Effector memory CD4-positive, alpha-beta T cell (primary cell): ENCODE measurements around the gene C5AR1.
"Not testable (repeated sequence)": the region's sequence is repeated elsewhere in the genome, so short reads cannot be mapped to it uniquely, and the experiment has no call there.

Source experiments
- DNase-seq, 3 donors: peaks; one replicate each; pipeline ENCODE4 v3.0.0-alpha.2; 2020
- H3K27ac ChIP-seq: 2 replicates; pipeline ENCODE4 v1.7.0; 2013; ENCODE audit warnings: mild to moderate bottlenecking, low read length, moderate library complexity; ENCODE audit not compliant: insufficient read depth, poor library complexity, severe bottlenecking
- H3K27me3 ChIP-seq: replicated peaks from 2 replicates; pipeline ENCODE4 v1.7.0; 2013; ENCODE audit warnings: mild to moderate bottlenecking, low read length; ENCODE audit not compliant: insufficient read depth, control insufficient read depth, poor library complexity, severe bottlenecking
- H3K36me3 ChIP-seq: 2 replicates; pipeline ENCODE4 v1.7.0; 2013; ENCODE audit warnings: mild to moderate bottlenecking, low read length, moderate library complexity; ENCODE audit not compliant: control insufficient read depth, insufficient read depth
- H3K4me1 ChIP-seq: 2 replicates; pipeline ENCODE4 v1.7.0; 2013; ENCODE audit warnings: low read length, mild to moderate bottlenecking; ENCODE audit not compliant: control insufficient read depth, insufficient read depth, poor library complexity, severe bottlenecking
- H3K4me3 ChIP-seq: 2 replicates; pipeline ENCODE4 v1.7.0; 2013; ENCODE audit warnings: low read length, low read depth, mild to moderate bottlenecking; ENCODE audit not compliant: insufficient read depth, poor library complexity, severe bottlenecking
- H3K9me3 ChIP-seq: 2 replicates; pipeline ENCODE4 v1.7.0; 2013; ENCODE audit warnings: mild to moderate bottlenecking, low read length, moderate library complexity; ENCODE audit not compliant: control insufficient read depth

Gene C5AR1

GRCh38 chr19:47344425-47344824 is 34.8 kb downstream of the C5AR1 start:
- Histone ChIP-seq H3K4me1 (peaks cover 3% of the 10 kb centered on the region), H3K27ac (no peak overlapping the region), H3K9me3 (no peaks in the 10 kb centered on the region), H3K36me3 (no peaks in the 10 kb centered on the region), H3K4me3 (no peak overlapping the region), H3K27me3 (no peaks in the 10 kb centered on the region)
- DNase-seq, result no peak

GRCh38 chr19:47346024-47346423 is 36.4 kb downstream of the C5AR1 start:
- peaks cover 10% of the 10 kb centered on the region for H3K4me1 ChIP-seq
- not testable (repeated sequence) for H3K4me3 ChIP-seq, H3K36me3 ChIP-seq, H3K27ac ChIP-seq, DNase-seq, H3K9me3 ChIP-seq, H3K27me3 ChIP-seq

GRCh38 chr19:47348819-47349795 is 39.4 kb downstream of the C5AR1 start, which contains the start of gene DHX34:
Gene DHX34 (plus strand): TSS chr19:47349315. CDS start chr19:47353031, 3,716 bp downstream.
- H3K36me3 ChIP-seq, result peaks cover 9% of the 10 kb centered on the region
- H3K9me3 ChIP-seq, result no peaks in the 10 kb centered on the region
- H3K4me1 ChIP-seq, result peaks cover 10% of the 10 kb centered on the region
- no peaks in the 10 kb centered on the region for H3K27me3 ChIP-seq
- peak within 1 kb of the TSS; percentile 69 for H3K4me3 ChIP-seq
- peak within 1 kb of the TSS; percentile 77 for H3K27ac ChIP-seq
- DNase-seq, result peak; percentile 98 to 99 (median 98)

- Histone ChIP-seq H3K36me3 (peaks cover 20% of the 10 kb centered on the region), H3K27ac (no peak overlapping the region), H3K27me3 (no peaks in the 10 kb centered on the region), H3K4me1 (peaks cover 10% of the 10 kb centered on the region), H3K9me3 (no peaks in the 10 kb centered on the region), H3K4me3 (no peak overlapping the region)
- DNase-seq, result no peak
These were observed 41.0 kb downstream of the C5AR1 start for GRCh38 chr19:47350630-47351029.

GRCh38 chr19:47351548-47351947 is 41.9 kb downstream of the C5AR1 start:
- DNase-seq, result no peak
- no peak overlapping the region for H3K27ac ChIP-seq
- peaks cover 29% of the 10 kb centered on the region for H3K36me3 ChIP-seq
- no peak overlapping the region for H3K4me3 ChIP-seq
- no peaks in the 10 kb centered on the region for H3K9me3 ChIP-seq
- H3K27me3 ChIP-seq, result no peaks in the 10 kb centered on the region
- H3K4me1 ChIP-seq, result peaks cover 10% of the 10 kb centered on the region

- DNase-seq, result no peak
- Histone ChIP-seq H3K9me3 (no peaks in the 10 kb centered on the region), H3K36me3 (peaks cover 35% of the 10 kb centered on the region), H3K4me3 (no peak overlapping the region), H3K4me1 (peaks cover 10% of the 10 kb centered on the region), H3K27ac (no peak overlapping the region), H3K27me3 (no peaks in the 10 kb centered on the region)
These were observed 42.4 kb downstream of the C5AR1 start for GRCh38 chr19:47352095-47352494.

- peaks cover 47% of the 10 kb centered on the region for H3K36me3 ChIP-seq
- no peak overlapping the region for H3K27ac ChIP-seq
- H3K4me1 ChIP-seq, result peaks cover 10% of the 10 kb centered on the region
These were observed 43.6 kb downstream of the C5AR1 start for GRCh38 chr19:47353307-47353712.

GRCh38 chr19:47356900-47357299 is 47.2 kb downstream of the C5AR1 start:
- no peak for DNase-seq
- no peak overlapping the region for H3K27ac ChIP-seq
- H3K27me3 ChIP-seq, result no peaks in the 10 kb centered on the region
- H3K4me1 ChIP-seq, result no peaks in the 10 kb centered on the region
- H3K4me3 ChIP-seq, result no peak overlapping the region
- H3K9me3 ChIP-seq, result no peaks in the 10 kb centered on the region
- H3K36me3 ChIP-seq, result peaks cover 78% of the 10 kb centered on the region

More at GRCh38 chr19:47353307-47353712, 43.6 kb downstream of the C5AR1 start:
- Histone ChIP-seq H3K9me3 (no peaks in the 10 kb centered on the region), H3K27me3 (no peaks in the 10 kb centered on the region), H3K4me3 (no peak overlapping the region)
- DNase-seq, result no peak

GRCh38 chr19:47357788-47358680 is 48.4 kb downstream of the C5AR1 start:
- no peaks in the 10 kb centered on the region for H3K4me1 ChIP-seq
- no peaks in the 10 kb centered on the region for H3K9me3 ChIP-seq
- peaks cover 85% of the 10 kb centered on the region for H3K36me3 ChIP-seq
- no peak overlapping the region for H3K27ac ChIP-seq
- no peaks in the 10 kb centered on the region for H3K27me3 ChIP-seq
- no peak for DNase-seq
- H3K4me3 ChIP-seq, result no peak overlapping the region
